Activated naive CD8-positive, alpha-beta T cell treated with anti-CD3 and anti-CD28 coated beads, Interleukin-2, amount 50 U/mL, for 24 hours (primary cell): ENCODE data around the gene CELF2.

ENCODE experiments used
- ATAC-seq: fragments of 150-1000 bp; cut with Tn5 transposase; one replicate; pipeline ENCODE4 v1.10.0; 2021
- DNase-seq: peaks from one replicate; pipeline ENCODE4 v3.0.0; 2021
- H3K27ac Mint-ChIP-seq: one replicate; pipeline ENCODE4 v1.8.0; 2021; ENCODE audit warnings: mild to moderate bottlenecking, mixed read lengths
- H3K27me3 Mint-ChIP-seq: one replicate; pipeline ENCODE4 v1.8.0; 2021; ENCODE audit warnings: mixed read lengths
- H3K36me3 Mint-ChIP-seq: one replicate; pipeline ENCODE4 v1.8.0; 2021; ENCODE audit warnings: low read depth, mixed read lengths
- H3K4me1 Mint-ChIP-seq: one replicate; pipeline ENCODE4 v1.8.0; 2021; ENCODE audit warnings: mixed read lengths
- H3K4me3 Mint-ChIP-seq: one replicate; pipeline ENCODE4 v1.8.0; 2021; ENCODE audit warnings: mild to moderate bottlenecking, moderate library complexity, mixed read lengths
- H3K9me3 Mint-ChIP-seq: one replicate; pipeline ENCODE4 v1.8.0; 2021; ENCODE audit warnings: mixed read lengths

The CELF2 gene

DNA sequence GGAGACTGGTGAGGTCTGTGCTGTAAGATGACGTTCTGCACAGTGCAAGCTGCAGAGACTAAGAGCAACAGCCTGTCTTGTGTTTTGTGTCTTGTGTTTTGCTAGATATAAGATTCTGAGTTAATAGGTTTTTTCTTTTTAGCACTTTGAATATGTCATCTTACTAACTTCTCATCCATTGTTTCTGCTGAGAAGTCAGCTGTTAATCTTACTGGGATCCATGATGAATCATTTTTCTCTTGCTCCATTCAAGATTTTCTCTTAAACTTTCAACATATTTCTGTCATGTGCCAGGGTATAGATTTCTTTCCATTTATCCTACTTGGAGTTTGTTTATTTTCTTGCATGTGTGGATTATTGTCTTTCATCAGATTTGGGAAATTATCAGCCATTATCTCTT lies 290.3 kb downstream of the CELF2 start:
- ATAC-seq (no peak), DNase-seq (no peak)
- Mint-ChIP-seq H3K27me3 (no peaks in the 10 kb centered on the region), H3K4me1 (peaks cover 27% of the 10 kb centered on the region), H3K9me3 (peaks cover 29% of the 10 kb centered on the region), H3K27ac (no peak overlapping the region), H3K4me3 (no peak overlapping the region), H3K36me3 (peaks cover 92% of the 10 kb centered on the region)

DNA sequence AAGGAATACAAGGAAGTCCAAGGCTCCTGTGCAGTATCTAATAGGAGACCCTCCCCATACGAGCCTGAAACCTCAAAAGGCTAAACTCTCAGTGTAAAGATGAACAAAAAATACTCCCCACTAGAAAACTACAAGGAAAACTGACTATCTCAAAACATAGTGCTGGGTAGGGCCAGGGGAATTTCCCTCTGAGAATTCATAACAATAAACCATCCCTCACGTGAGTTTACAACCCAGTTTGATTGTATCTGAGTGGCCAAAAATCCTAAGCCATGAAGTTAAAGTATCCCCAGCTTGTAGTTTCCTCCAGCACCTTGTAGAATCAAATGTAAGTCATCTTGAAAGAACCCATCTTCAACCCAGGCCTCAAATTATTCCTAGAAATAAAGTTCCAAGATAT lies 293.4 kb downstream of the CELF2 start:
- peaks cover 22% of the 10 kb centered on the region for H3K9me3 Mint-ChIP-seq
- no peaks in the 10 kb centered on the region for H3K27me3 Mint-ChIP-seq
- ATAC-seq: no peak
- DNase-seq: no peak
- H3K27ac Mint-ChIP-seq: peak overlapping the region; percentile 58
- no peak overlapping the region for H3K4me3 Mint-ChIP-seq
- H3K4me1 Mint-ChIP-seq: peaks cover 37% of the 10 kb centered on the region
- H3K36me3 Mint-ChIP-seq: peaks cover 90% of the 10 kb centered on the region

DNA sequence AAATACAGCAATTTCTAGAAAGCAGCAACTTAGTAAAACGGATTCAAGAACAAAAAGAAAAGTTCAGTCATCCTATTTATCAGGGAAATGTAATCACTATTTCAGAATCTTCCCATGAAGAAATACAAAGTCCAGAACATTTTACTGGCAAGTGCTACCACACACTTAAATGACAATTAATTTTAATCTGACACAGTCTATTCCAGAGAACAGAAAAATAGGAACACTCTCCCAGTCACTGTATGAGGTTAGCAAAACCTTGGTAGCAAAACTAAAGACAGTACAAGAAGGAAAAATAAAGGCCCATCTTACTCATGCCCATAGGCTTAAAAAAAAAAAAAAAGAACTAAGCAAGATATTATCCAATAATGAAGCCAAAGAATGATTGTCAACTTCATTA lies 295.8 kb downstream of the CELF2 start:
- DNase-seq (no peak), ATAC-seq (no peak)
- Mint-ChIP-seq H3K27me3 (no peaks in the 10 kb centered on the region), H3K27ac (peak overlapping the region; percentile 58), H3K4me3 (no peak overlapping the region), H3K4me1 (peaks cover 54% of the 10 kb centered on the region), H3K36me3 (peaks cover 81% of the 10 kb centered on the region), H3K9me3 (peaks cover under 1% of the 10 kb centered on the region)

DNA sequence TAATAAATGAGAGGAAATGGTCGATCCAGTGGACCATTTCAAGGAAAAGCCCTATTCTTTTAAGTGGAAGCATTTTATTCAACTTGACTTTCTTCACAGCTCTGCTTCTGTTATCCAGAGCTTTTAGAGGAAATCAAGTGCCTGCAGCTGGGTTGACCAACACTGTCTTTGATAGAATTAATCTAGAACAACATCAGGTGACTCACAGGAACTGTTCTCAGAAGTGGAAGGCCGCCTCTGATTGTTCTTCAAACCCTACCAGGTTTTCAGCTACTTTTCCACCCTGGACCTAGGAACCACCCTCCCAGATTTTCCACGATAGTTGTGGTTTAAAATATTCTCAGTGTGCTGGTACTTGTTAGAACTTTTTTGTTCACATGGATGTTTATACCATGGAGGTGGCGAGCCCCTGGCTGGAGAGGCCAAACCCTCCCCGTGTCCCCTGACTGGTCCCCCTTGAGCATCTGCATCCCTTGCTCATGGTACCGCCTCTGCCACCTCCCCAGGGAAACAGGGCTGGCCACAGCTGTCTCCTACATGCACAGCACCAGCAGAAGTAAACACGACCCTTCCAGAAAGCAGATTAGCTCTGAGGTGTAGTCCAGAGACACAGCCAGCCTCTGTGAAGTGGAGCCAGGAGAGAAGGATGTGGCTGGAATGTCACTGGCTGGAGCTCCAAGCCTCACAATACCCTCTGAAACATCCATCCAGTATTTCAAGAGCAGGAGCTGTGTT lies 300.4 kb downstream of the CELF2 start:
- DNase-seq: no peak
- no peak overlapping the region for H3K4me3 Mint-ChIP-seq
- no peak for ATAC-seq

DNA sequence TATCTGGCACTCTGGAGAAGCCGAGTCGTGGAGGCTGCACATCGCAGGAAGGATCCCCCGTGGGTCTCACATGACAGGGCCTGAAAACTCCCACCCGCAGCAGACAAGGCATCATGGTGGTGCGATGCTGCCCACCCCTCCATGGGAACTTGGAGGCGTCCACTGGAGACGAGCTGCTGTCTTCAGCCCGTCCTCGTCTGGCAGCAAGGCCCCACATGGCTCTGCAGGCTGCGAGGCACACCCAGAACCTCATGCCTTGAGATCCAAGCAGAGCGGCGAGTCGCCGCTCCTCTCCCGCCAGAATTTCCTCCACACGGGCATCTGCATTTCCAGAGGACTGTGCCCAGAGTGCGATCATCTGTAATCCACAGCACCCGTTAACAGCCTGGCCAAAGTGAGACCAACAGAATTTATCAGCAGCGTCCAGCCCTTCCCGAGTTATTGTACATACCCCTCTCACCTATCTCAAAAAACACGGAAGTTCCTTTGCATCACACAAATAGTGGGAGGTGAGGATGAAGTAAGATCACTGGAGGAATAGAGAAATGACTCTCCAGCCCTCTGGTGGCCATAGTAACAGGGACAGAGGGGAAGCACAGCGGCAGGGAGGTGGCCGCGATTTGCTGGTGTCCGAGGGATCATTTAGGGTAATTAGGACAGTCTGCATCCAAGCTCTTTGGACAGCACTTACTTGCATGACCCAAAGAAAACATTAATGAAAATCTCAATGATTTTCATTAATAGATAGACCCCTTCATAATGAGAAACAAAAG lies 301.3 kb downstream of the CELF2 start:
- ATAC-seq (no peak), DNase-seq (no peak)
- Mint-ChIP-seq H3K4me1 (peaks cover 47% of the 10 kb centered on the region), H3K4me3 (no peak overlapping the region), H3K27ac (peak overlapping the region; percentile 67), H3K9me3 (no peaks in the 10 kb centered on the region), H3K27me3 (no peaks in the 10 kb centered on the region), H3K36me3 (peaks cover 77% of the 10 kb centered on the region)

More for the DNA sequence above, 300.4 kb downstream of the CELF2 start:
- H3K4me1 Mint-ChIP-seq: peaks cover 49% of the 10 kb centered on the region
- H3K27me3 Mint-ChIP-seq: no peaks in the 10 kb centered on the region
- peak overlapping the region; percentile 67 for H3K27ac Mint-ChIP-seq
- peaks cover 79% of the 10 kb centered on the region for H3K36me3 Mint-ChIP-seq
- H3K9me3 Mint-ChIP-seq: no peaks in the 10 kb centered on the region

DNA sequence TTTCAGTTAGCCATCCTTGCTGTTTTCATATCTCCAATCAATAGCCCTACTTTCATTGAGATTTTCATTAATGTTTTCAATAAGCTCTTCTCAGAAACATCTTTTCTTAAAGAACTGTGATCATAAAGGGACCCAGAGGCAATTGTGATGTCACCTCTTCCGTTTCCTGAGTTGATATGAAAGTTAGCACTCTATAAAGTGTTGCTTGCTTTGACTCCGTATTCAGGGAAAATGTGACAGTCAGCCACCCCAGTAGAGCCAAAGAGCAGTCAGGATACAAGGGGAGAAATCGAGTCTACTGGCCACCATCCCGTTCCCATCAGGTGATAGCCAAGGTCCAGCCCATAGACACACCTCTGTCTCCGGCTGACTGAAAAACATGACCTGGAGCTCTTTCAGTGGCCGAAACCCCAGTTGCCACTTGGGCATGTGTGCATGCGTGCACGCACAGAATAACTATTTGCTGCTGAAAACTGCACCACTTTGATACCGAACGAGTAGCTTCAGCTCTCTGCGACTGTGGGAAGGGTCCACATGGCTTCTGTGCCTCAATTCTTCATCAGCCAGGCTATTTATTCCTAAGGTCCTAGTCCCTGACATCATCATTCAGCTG lies 302.4 kb downstream of the CELF2 start:
- Mint-ChIP-seq H3K27me3 (no peaks in the 10 kb centered on the region), H3K27ac (peak overlapping the region; percentile 67), H3K36me3 (peaks cover 77% of the 10 kb centered on the region), H3K4me3 (no peak overlapping the region), H3K4me1 (peaks cover 42% of the 10 kb centered on the region), H3K9me3 (no peaks in the 10 kb centered on the region)
- DNase-seq (no peak), ATAC-seq (no peak)

DNA sequence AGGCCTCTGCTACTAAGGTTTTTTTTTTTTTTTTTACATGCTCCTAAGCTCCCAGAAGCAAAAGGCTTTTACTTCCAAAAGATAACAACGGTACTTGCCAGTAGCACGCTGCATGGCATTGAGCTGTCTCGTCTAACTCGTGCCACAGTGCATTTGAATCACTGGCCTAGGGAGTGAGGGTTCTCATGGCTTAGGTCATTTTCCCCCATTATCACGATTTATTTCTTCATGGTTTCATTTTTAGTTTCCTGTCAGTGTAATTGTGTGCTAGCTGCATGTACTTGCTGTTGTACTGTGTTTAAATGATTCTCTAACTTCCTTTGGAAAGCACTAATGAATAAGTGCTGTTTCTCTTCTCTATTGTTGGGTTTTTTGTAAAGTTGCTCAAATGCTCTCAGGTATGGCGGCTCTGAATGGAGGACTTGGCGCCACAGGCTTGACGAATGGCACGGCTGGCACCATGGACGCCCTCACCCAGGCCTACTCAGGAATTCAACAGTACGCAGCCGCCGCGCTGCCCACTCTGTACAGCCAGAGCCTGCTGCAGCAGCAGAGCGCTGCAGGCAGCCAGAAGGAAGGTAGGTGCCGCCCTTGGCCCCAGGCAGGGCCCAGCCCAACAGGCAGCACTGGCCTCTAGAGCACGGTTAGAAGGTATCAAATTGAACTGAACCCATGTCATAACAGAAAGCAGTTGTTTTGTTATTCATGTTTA lies 303.3 kb downstream of the CELF2 start:
- H3K4me1 Mint-ChIP-seq: peaks cover 42% of the 10 kb centered on the region
- H3K27ac Mint-ChIP-seq: peak overlapping the region; percentile 67
- DNase-seq (no peak), ATAC-seq (no peak)
- H3K27me3 Mint-ChIP-seq: no peaks in the 10 kb centered on the region
- no peak overlapping the region for H3K4me3 Mint-ChIP-seq
- H3K36me3 Mint-ChIP-seq: peaks cover 79% of the 10 kb centered on the region
- no peaks in the 10 kb centered on the region for H3K9me3 Mint-ChIP-seq

DNA sequence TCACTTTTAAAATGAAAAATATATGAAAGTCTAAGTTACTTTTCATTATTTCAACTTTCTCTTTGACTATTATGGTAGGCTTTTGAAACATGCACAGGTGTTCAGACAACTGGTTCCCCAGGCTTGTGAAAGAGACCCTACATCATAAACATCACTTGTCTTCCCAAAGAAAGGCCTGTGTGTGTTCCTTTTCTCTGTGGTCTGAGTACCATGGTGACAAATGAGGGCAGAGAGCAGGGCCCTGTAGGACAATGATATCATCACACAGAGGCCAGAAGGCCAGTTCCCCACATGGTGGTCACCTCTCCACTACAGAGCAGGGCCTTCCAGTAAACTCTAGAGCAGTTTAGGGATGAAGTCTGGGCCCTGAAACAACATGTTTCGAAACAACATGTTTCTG lies 305.0 kb downstream of the CELF2 start:
- DNase-seq: no peak
- peaks cover 77% of the 10 kb centered on the region for H3K36me3 Mint-ChIP-seq
- H3K27me3 Mint-ChIP-seq: no peaks in the 10 kb centered on the region
- H3K4me1 Mint-ChIP-seq: peaks cover 35% of the 10 kb centered on the region
- H3K9me3 Mint-ChIP-seq: no peaks in the 10 kb centered on the region
- no peak overlapping the region for H3K4me3 Mint-ChIP-seq
- ATAC-seq: no peak
- peak overlapping the region; percentile 71 for H3K27ac Mint-ChIP-seq

DNA sequence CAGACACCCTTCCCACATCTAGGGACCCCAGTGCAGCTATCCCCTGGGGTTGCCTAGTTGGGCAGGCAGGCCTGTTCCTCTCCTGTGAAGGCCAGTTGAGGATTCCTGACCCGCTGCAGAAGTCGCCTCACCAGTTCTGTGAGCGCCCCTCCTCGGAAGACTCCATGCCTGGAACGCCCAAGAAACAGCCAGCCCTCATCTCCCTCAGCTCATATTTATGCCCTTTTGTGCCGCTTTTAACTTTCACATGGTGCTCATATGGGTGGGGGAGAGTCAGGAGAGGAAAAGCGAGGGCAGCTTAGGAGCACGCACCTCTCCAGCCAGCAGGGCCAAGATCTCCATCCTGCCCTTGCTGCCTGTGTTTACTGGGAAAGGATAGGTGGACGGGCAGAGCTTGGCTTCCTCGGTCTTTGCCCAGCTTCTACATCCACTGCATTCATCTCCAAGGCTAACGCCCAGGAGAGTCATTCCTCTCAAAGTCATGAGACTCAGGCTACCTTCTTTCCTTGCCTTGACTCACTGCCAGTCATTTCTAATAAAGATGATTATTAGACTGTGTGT lies 307.2 kb downstream of the CELF2 start:
- Mint-ChIP-seq H3K36me3 (peaks cover 69% of the 10 kb centered on the region), H3K4me3 (no peak overlapping the region)

DNA sequence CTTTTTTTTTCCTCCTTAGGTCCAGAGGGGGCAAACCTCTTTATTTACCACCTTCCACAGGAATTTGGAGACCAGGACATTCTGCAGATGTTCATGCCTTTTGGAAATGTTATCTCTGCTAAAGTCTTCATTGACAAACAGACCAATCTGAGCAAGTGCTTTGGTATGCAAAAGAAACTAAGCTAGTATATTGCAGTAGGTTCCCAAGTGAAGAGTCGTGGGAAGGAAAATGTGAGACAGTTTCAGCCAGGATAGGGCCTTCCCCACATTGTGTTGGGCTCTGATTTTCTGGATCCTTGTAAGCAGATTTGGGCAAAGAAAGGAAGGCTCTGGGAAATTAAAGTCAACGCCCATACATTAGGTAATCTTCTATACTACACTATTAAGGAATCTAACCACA lies 308.1 kb downstream of the CELF2 start:
- Mint-ChIP-seq H3K9me3 (no peaks in the 10 kb centered on the region), H3K36me3 (peaks cover 69% of the 10 kb centered on the region), H3K4me1 (peaks cover 27% of the 10 kb centered on the region), H3K27me3 (no peaks in the 10 kb centered on the region), H3K27ac (peak overlapping the region; percentile 45), H3K4me3 (no peak overlapping the region)
- DNase-seq: no peak
- ATAC-seq: no peak

More for the DNA sequence above, 307.2 kb downstream of the CELF2 start:
- Mint-ChIP-seq H3K27me3 (no peaks in the 10 kb centered on the region), H3K27ac (peak overlapping the region; percentile 45), H3K9me3 (no peaks in the 10 kb centered on the region), H3K4me1 (peaks cover 26% of the 10 kb centered on the region)
- ATAC-seq (no peak), DNase-seq (no peak)

DNA sequence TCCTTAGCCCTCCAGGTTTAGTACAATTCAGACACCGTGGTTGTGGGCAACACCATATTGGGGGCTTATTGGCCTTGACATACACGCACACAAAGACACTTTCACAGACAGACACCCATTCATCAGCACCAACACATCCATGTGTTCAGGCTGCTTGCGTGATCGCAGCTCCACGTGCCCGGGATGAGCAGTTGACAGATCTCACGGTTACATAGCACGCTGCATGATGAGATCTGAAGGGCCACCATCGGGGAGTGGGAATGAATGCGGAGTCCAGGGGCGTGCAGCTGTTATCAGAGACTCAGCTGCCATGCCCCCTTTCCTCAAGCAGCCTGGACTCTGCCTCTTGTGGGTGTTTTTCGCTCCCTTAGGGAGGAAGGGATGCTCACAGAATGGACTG lies 308.6 kb downstream of the CELF2 start:
- peak overlapping the region; percentile 45 for H3K27ac Mint-ChIP-seq
- no peak for ATAC-seq
- H3K9me3 Mint-ChIP-seq: no peaks in the 10 kb centered on the region
- no peak for DNase-seq
- H3K4me3 Mint-ChIP-seq: no peak overlapping the region
- H3K4me1 Mint-ChIP-seq: peaks cover 27% of the 10 kb centered on the region
- no peaks in the 10 kb centered on the region for H3K27me3 Mint-ChIP-seq
- H3K36me3 Mint-ChIP-seq: peaks cover 65% of the 10 kb centered on the region

DNA sequence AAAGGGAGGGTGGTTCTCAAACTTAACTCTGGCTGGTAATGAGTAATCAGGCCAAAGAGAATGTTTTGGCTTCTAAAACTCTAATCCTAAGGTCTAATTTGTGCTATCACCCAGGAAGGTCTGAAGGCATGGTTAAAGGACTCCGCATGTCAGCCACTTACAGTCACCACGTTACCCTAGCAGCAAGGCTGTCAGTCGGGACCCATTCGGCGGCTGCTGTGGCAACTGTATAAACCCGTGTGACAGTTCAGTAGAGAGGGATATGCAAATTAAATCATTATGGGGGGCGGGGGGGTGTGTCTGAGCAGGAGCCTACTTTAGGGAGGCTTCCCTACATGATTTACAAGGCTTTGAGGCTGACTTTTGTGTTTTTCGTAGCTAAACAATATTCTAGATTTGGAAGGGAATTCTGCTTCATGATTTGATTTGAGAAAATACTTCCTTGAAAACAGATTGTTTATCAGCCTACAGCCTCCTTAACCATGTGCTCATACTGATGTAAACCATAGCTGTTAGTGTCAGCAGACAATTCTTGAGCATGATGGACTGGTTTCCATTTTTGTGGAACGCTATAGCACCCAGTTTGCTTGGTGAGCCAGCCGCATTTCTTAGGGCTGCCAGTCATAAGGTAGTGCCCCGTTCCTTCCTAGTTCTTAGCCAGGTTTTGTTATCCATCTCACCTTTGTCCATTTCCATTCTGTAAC lies 309.4 kb downstream of the CELF2 start:
- H3K4me1 Mint-ChIP-seq: peaks cover 33% of the 10 kb centered on the region
- peaks cover 64% of the 10 kb centered on the region for H3K36me3 Mint-ChIP-seq
- ATAC-seq: no peak
- no peak overlapping the region for H3K27ac Mint-ChIP-seq
- DNase-seq: no peak
- no peaks in the 10 kb centered on the region for H3K9me3 Mint-ChIP-seq
- H3K4me3 Mint-ChIP-seq: no peak overlapping the region
- H3K27me3 Mint-ChIP-seq: no peaks in the 10 kb centered on the region

DNA sequence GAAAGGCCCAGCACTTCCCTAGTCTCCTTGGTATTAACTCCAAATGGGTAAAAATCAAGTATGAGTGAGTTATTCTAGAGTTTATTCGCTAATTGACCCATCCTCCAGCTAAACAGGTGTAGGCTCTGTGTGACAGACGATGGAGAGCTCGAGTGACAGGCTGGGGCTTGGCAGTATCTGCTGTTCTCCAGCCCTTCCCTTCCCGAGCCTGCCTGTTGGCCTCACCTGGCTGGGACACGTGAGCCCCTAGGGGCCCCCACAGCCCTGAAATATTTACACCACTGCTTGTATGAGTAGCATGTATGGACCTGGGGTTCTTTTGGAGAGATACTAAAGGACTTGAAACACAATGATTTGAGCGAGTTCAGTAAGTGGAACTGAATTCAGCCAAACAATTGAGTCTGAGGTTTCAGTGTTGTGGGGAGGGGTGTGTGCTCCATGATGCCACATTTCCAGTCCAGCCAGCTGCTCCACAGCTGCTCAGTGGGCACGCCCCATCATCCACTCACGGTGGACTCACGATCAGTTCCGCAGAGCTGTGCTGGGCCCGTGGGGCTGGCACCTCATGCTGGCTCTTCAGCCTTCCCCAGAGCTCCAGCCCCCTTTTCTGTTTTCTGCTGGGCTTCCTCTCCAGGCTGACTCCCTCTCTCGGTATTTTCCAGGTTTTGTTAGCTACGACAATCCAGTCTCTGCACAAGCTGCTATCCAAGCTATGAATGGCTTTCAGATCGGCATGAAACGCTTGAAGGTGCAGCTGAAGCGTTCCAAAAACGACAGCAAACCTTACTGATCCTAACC lies 310.8 kb downstream of the CELF2 start:
- Mint-ChIP-seq H3K4me1 (peaks cover 45% of the 10 kb centered on the region), H3K27ac (peak overlapping the region; percentile 61), H3K36me3 (peaks cover 63% of the 10 kb centered on the region), H3K9me3 (no peaks in the 10 kb centered on the region), H3K27me3 (no peaks in the 10 kb centered on the region), H3K4me3 (no peak overlapping the region)
- ATAC-seq: peak; percentile 26
- no peak for DNase-seq
